ENCODE measurements around the gene CLEC12A. TPM values are rescaled to one million over a fixed set of nuclear protein-coding genes. Genes with fewer than 3 reads are reported as not detected.

The CLEC12A gene
- total and polyA plus RNA-seq, 2 donors (not counting 1 experiment from before 2014, with no cell fraction given): 1.0 TPM; not detected in 1

DNA sequence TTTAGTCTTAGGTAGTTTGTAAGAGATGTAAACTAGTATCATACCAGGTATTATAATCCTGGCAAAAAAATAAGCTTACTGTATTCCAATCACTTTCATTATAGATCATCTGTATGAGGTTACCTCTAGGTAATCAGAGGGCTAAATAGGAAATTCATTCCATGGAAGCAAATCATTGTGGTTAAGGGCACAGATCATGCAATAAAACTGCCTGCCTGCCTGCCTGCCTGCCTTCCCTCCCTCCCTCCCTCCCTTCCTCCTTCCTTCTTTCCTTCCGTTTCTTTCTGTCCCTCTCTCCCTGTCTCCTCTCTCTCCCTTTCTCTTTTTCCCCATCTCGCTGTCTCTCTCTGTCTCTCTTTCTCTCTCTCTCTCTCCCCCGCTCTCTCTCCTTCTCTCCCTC, 56.1 kb downstream of the CLEC12A start:
- H2AFZ ChIP-seq (ENCODE audit: insufficient read depth, low read depth, low read length, poor library complexity, severe bottlenecking): no peak overlapping the region
- no peak for TF ChIP-seq EZH2 (IDR thresholded peaks at IDR 0.05; ENCODE audit: borderline replicate concordance, insufficient read depth, low read depth, low read length, poor library complexity, severe bottlenecking)
- TF ChIP-seq, protein P1, sequence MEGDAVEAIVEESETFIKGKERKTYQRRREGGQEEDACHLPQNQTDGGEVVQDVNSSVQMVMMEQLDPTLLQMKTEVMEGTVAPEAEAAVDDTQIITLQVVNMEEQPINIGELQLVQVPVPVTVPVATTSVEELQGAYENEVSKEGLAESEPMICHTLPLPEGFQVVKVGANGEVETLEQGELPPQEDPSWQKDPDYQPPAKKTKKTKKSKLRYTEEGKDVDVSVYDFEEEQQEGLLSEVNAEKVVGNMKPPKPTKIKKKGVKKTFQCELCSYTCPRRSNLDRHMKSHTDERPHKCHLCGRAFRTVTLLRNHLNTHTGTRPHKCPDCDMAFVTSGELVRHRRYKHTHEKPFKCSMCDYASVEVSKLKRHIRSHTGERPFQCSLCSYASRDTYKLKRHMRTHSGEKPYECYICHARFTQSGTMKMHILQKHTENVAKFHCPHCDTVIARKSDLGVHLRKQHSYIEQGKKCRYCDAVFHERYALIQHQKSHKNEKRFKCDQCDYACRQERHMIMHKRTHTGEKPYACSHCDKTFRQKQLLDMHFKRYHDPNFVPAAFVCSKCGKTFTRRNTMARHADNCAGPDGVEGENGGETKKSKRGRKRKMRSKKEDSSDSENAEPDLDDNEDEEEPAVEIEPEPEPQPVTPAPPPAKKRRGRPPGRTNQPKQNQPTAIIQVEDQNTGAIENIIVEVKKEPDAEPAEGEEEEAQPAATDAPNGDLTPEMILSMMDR (IDR thresholded peaks at IDR 0.05): no peak
- Mint-ChIP-seq H3K27me3 (peaks cover 31% of the 10 kb centered on the region), H3K4me1 (no peaks in the 10 kb centered on the region), H3K4me3 (no peak overlapping the region), H3K9me3 (ENCODE audit: insufficient read depth) (peaks cover 2% of the 10 kb centered on the region), H3K27ac (no peak overlapping the region)
- no peak overlapping the region for H3K4me3 ChIP-seq (ENCODE audit: control extremely low read depth in 1 of 5, extremely low read depth in 1 of 5, insufficient read depth in 1 of 5, low read depth in 2 of 5, low read length in 4 of 5)
- peaks cover 0 to 3% (median 0%) of the 10 kb centered on the region in 4 experiments for H3K27me3 ChIP-seq (replicated peaks in 1 of 4; ENCODE audit: control extremely low read depth in 1 of 4, control insufficient read depth in 3 of 4, insufficient read depth in 4 of 4, low read length in 3 of 4)
- H4K20me1 ChIP-seq (ENCODE audit: control insufficient read depth, insufficient read depth, low read length, poor library complexity, severe bottlenecking): no peaks in the 10 kb centered on the region
- CTCF ChIA-PET: interaction anchor here (0.7 kb wide), 1 partner anchor 370 kb away, joined by 3 read pairs; no protein-coding TSS in a partner anchor
- POLR2A ChIA-PET: no interaction called here
- H3K36me3 ChIP-seq (replicated peaks in 1 of 2; ENCODE audit: control extremely low read depth in 1 of 2, control insufficient read depth in 1 of 2, extremely low read depth in 1 of 2, insufficient read depth in 2 of 2, low read length in 1 of 2): no peaks in the 10 kb centered on the region
- intact Hi-C loops (cut with micrococcal nuclease): no loop called here
- no peaks in the 10 kb centered on the region for H3K4me1 ChIP-seq (ENCODE audit: control insufficient read depth in 2 of 2, insufficient read depth in 2 of 2, low read length in 2 of 2)
- ATAC-seq (ENCODE audit: low read depth): no peak
- H3K4me2 ChIP-seq (replicated peaks; ENCODE audit: low read depth, low read length, poor library complexity, severe bottlenecking): no peak overlapping the region
- H3K9me3 ChIP-seq (ENCODE audit: control extremely low read depth in 1 of 3, control insufficient read depth in 2 of 3, insufficient read depth in 1 of 3, low read length in 2 of 3): no peaks in the 10 kb centered on the region
- WGBS (ENCODE audit: insufficient coverage): 81% methylated on average over 3 of the region's 3 CpGs
- DNase-seq: no peak
- H3K9ac ChIP-seq (ENCODE audit: low read length): no peak overlapping the region
- H3K79me2 ChIP-seq (ENCODE audit: control insufficient read depth, insufficient read depth, low read length): no peaks in the 10 kb centered on the region
- no peak overlapping the region for H3K27ac ChIP-seq (ENCODE audit: low read length in 2 of 2)

DNA sequence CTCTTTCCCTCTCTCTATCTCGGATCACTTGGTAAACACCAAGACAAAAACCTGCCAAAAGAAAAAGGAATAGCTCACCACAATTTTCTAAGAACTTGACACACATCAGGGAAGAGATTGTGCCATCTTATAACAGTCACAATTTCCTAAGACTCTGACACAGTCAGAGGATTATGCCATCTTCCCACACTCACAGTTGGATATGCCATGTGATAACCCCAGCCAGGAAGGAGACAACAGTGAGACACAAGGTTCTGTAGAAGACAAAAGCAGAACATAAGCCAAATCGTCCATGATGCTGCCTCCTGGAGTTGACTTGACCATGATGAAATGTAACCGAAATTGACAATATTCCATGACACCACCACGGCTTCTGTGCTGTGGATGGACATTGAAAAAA, 56.5 kb downstream of the CLEC12A start:
- ATAC-seq (ENCODE audit: low read depth) (no peak), DNase-seq (no peak)
- WGBS (ENCODE audit: insufficient coverage): 60% methylated on average over 2 of the region's 4 CpGs
- Mint-ChIP-seq H3K27me3 (peaks cover 33% of the 10 kb centered on the region), H3K9me3 (ENCODE audit: insufficient read depth) (peaks cover 2% of the 10 kb centered on the region), H3K4me1 (no peaks in the 10 kb centered on the region), H3K27ac (no peak overlapping the region), H3K4me3 (no peak overlapping the region)
- Histone ChIP-seq H3K27ac (ENCODE audit: low read length in 2 of 2) (no peak overlapping the region), H3K9me3 (ENCODE audit: control extremely low read depth in 1 of 3, control insufficient read depth in 2 of 3, insufficient read depth in 1 of 3, low read length in 2 of 3) (no peaks in the 10 kb centered on the region), H3K79me2 (ENCODE audit: control insufficient read depth, insufficient read depth, low read length) (no peaks in the 10 kb centered on the region), H3K36me3 (replicated peaks in 1 of 2; ENCODE audit: control extremely low read depth in 1 of 2, control insufficient read depth in 1 of 2, extremely low read depth in 1 of 2, insufficient read depth in 2 of 2, low read length in 1 of 2) (no peaks in the 10 kb centered on the region), H4K20me1 (ENCODE audit: control insufficient read depth, insufficient read depth, low read length, poor library complexity, severe bottlenecking) (no peaks in the 10 kb centered on the region), H2AFZ (ENCODE audit: insufficient read depth, low read depth, low read length, poor library complexity, severe bottlenecking) (no peak overlapping the region), H3K27me3 (replicated peaks in 1 of 4; ENCODE audit: control extremely low read depth in 1 of 4, control insufficient read depth in 3 of 4, insufficient read depth in 4 of 4, low read length in 3 of 4) (peaks cover 0 to 3% (median 0%) of the 10 kb centered on the region in 4 experiments), H3K4me1 (ENCODE audit: control insufficient read depth in 2 of 2, insufficient read depth in 2 of 2, low read length in 2 of 2) (no peaks in the 10 kb centered on the region), H3K4me2 (replicated peaks; ENCODE audit: low read depth, low read length, poor library complexity, severe bottlenecking) (no peak overlapping the region), H3K9ac (ENCODE audit: low read length) (no peak overlapping the region), H3K4me3 (ENCODE audit: control extremely low read depth in 1 of 5, extremely low read depth in 1 of 5, insufficient read depth in 1 of 5, low read depth in 2 of 5, low read length in 4 of 5) (no peak overlapping the region)
- intact Hi-C loops (cut with micrococcal nuclease): no loop called here
- ChIA-PET POLR2A (no interaction called here), CTCF (interaction anchor here (0.7 kb wide), 1 partner anchor 370 kb away, joined by 3 read pairs; no protein-coding TSS in a partner anchor)
- TF ChIP-seq EZH2 (IDR thresholded peaks at IDR 0.05; ENCODE audit: borderline replicate concordance, insufficient read depth, low read depth, low read length, poor library complexity, severe bottlenecking): no peak
- TF ChIP-seq, protein P1 (IDR thresholded peaks at IDR 0.05): no peak
